K562 (cell line): ENCODE data around the gene PRRC2A. TPM values are rescaled to one million over a fixed set of nuclear protein-coding genes. Genes with fewer than 3 reads are reported as not detected.

Source experiments
- CEBPG ChIP-seq, 3 experiments: fragments of 200-800 bp in 1 of 3; sonication (Bioruptor generic) in 1 of 3; sonication (generic) in 1 of 3; formaldehyde crosslinking in 1 of 3; IDR thresholded peaks in 2 of 3; conservative IDR thresholded peaks in 1 of 3; 2 replicates each; pipeline versions ENCODE4 v1.6.1 to v1.8.0; 2016 to 2022; ENCODE audit warnings: missing compliant biosample characterization in 2 of 3, missing genetic modification characterization in 2 of 3, mild to moderate bottlenecking in 1 of 3, missing genetic modification reagents in 1 of 3
- MTA3 ChIP-seq: fragments of 450-650 bp; formaldehyde crosslinking; IDR thresholded peaks from 2 replicates; pipeline ENCODE4 v1.6.1; 2017; ENCODE audit warnings: mild to moderate bottlenecking, borderline replicate concordance
- SRSF1 ChIP-seq: fragments of 200-400 bp; formaldehyde crosslinking; IDR thresholded peaks from 2 replicates; pipeline ENCODE4 v1.6.1; 2017; ENCODE audit warnings: mild to moderate bottlenecking, low read depth, low read length, moderate library complexity
- STAG1 ChIP-seq: sonication (generic); formaldehyde crosslinking; IDR thresholded peaks from 2 replicates; pipeline ENCODE4 v1.5.0; 2020; ENCODE audit warnings: missing genetic modification reagents, borderline replicate concordance
- TAF7 ChIP-seq: fragments of 450-650 bp; IDR thresholded peaks from 2 replicates; pipeline ENCODE4 v1.6.1; 2016; ENCODE audit warnings: missing genetic modification characterization, missing compliant biosample characterization
- TCF7 ChIP-seq: sonication (generic); IDR thresholded peaks from 2 replicates; pipeline ENCODE4 v1.6.1; 2016; ENCODE audit warnings: antibody characterized with exemption, borderline replicate concordance
- ZNF212 ChIP-seq: fragments of 450-650 bp; formaldehyde crosslinking; IDR thresholded peaks from 2 replicates; pipeline ENCODE4 v1.4.0; 2020; ENCODE audit warnings: mild to moderate bottlenecking
- ZNF263 ChIP-seq: sonication (generic); formaldehyde crosslinking; IDR thresholded peaks from 2 replicates; pipeline ENCODE4 v1.8.0; 2022; ENCODE audit warnings: mild to moderate bottlenecking, missing genetic modification reagents, borderline replicate concordance
- ZNF384 ChIP-seq: IDR thresholded peaks from 2 replicates; pipeline ENCODE4 v1.6.1; 2012; ENCODE audit warnings: low read depth, low read length, improper control_type of control experiment
- ZNF644 ChIP-seq: fragments of 200-800 bp; sonication (Bioruptor generic); IDR thresholded peaks from 2 replicates; pipeline ENCODE4 v1.6.1; 2016; ENCODE audit warnings: low read depth, missing genetic modification characterization, missing compliant biosample characterization
- ZNF785 ChIP-seq: fragments of 250-450 bp; sonication (Bioruptor Pico); IDR thresholded peaks from 2 replicates; pipeline ENCODE4 v1.4.0; 2020; ENCODE audit warnings: mild to moderate bottlenecking
- ZSCAN29 ChIP-seq: fragments of 450-650 bp; IDR thresholded peaks from 2 replicates; pipeline ENCODE4 v1.6.1; 2017
- polyA plus RNA-seq, 8 experiments: library from polyadenylated mRNA; depleted of rRNA in 4 of 8; stranded (reverse) in 5 of 8; unstranded in 3 of 8; fragments of >200 nt; fragmentation: Nextera tagmentation in 2 of 8; fragmentation: Illumina TruSeq in 1 of 8; extraction: Ambion mirVana in 2 of 8; extraction: Trizol in 1 of 8; gene quantifications; 2 replicates each; pipeline versions ENCODE4 v1.2.1 to v1.2.3, GENCODE V29; 2011 to 2014; ENCODE audit warnings: inconsistent platforms in 1 of 8, missing spikeins in 1 of 8
- total RNA-seq, 7 experiments: library from RNA; depleted of rRNA in 6 of 7; stranded (reverse); fragments of >200 nt in 6 of 7; fragmentation: Illumina TruSeq in 2 of 7; extraction: Trizol in 2 of 7; gene quantifications; 2 replicates each; pipeline versions ENCODE4 v1.2.1 to v1.2.3, GENCODE V29; 2011 to 2021; ENCODE audit warnings: low replicate concordance in 1 of 7
- TF ChIP-seq, protein P1 (sequence below): fragments of 450-650 bp; IDR thresholded peaks from 2 replicates; pipeline ENCODE4 v1.7.1; 2018; ENCODE audit warnings: mild to moderate bottlenecking, low read depth; ENCODE audit not compliant: partially characterized antibody
- TF ChIP-seq, protein P2 (sequence below): fragments of 450-650 bp; IDR thresholded peaks from 2 replicates; pipeline ENCODE4 v1.6.1; 2016; ENCODE audit warnings: mild to moderate bottlenecking, moderate library complexity

The PRRC2A gene
- total and polyA plus RNA-seq, 9 of the 15 experiments (the other 6 are each of a cell fraction or from before 2014, with no cell fraction given): 1.0 to 332 (median 63.0) TPM

DNA sequence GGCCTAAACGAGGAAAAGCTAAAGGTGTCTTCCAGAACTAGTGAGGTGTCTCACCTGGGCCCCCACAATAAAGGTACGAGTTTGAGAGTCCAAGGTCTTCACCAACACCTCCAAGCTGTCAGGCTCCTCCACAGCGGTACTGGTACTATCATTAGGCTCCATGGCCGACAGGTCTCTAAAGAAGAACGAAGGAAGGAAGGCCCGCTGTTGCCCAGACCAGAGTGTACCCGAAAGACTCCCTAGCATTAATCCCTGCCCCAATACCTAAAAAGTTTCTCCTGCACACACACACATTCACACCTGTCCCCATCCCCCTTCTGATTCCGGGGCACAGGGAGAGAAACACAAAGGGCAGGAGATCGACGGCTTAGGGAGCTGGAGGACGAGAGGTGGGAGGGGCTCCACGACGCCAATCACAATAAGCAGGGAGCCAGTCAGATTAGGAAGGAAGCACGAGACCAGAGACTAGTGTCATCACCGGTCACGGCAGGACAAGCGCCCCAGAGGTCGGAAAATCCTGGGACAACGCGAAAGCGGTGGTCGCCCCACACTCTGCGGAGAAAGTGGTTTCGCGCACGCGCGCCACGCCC is 31.2 kb downstream of the PRRC2A start (continued):
- TF ChIP-seq, protein P1, sequence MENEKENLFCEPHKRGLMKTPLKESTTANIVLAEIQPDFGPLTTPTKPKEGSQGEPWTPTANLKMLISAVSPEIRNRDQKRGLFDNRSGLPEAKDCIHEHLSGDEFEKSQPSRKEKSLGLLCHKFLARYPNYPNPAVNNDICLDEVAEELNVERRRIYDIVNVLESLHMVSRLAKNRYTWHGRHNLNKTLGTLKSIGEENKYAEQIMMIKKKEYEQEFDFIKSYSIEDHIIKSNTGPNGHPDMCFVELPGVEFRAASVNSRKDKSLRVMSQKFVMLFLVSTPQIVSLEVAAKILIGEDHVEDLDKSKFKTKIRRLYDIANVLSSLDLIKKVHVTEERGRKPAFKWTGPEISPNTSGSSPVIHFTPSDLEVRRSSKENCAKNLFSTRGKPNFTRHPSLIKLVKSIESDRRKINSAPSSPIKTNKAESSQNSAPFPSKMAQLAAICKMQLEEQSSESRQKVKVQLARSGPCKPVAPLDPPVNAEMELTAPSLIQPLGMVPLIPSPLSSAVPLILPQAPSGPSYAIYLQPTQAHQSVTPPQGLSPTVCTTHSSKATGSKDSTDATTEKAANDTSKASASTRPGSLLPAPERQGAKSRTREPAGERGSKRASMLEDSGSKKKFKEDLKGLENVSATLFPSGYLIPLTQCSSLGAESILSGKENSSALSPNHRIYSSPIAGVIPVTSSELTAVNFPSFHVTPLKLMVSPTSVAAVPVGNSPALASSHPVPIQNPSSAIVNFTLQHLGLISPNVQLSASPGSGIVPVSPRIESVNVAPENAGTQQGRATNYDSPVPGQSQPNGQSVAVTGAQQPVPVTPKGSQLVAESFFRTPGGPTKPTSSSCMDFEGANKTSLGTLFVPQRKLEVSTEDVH: no peak
- peak; percentile 26; the same call in 1 of the 2 replicates for TF ChIP-seq ZNF263 (CRISPR knock-in tag)
- no peak for TF ChIP-seq ZNF644 (tag)
- TF ChIP-seq MTA3: peak; percentile 13; the same call in 1 of the 2 replicates
- no peak for TF ChIP-seq ZNF785 (CRISPR knock-in tag)
- TF ChIP-seq ZNF212 (CRISPR knock-in tag): no peak
- TF ChIP-seq TAF7 (tag): peak; percentile 67; the same call in 1 of the 2 replicates
- no peak for TF ChIP-seq ZSCAN29
- TF ChIP-seq STAG1: no peak
- TF ChIP-seq, protein P2, sequence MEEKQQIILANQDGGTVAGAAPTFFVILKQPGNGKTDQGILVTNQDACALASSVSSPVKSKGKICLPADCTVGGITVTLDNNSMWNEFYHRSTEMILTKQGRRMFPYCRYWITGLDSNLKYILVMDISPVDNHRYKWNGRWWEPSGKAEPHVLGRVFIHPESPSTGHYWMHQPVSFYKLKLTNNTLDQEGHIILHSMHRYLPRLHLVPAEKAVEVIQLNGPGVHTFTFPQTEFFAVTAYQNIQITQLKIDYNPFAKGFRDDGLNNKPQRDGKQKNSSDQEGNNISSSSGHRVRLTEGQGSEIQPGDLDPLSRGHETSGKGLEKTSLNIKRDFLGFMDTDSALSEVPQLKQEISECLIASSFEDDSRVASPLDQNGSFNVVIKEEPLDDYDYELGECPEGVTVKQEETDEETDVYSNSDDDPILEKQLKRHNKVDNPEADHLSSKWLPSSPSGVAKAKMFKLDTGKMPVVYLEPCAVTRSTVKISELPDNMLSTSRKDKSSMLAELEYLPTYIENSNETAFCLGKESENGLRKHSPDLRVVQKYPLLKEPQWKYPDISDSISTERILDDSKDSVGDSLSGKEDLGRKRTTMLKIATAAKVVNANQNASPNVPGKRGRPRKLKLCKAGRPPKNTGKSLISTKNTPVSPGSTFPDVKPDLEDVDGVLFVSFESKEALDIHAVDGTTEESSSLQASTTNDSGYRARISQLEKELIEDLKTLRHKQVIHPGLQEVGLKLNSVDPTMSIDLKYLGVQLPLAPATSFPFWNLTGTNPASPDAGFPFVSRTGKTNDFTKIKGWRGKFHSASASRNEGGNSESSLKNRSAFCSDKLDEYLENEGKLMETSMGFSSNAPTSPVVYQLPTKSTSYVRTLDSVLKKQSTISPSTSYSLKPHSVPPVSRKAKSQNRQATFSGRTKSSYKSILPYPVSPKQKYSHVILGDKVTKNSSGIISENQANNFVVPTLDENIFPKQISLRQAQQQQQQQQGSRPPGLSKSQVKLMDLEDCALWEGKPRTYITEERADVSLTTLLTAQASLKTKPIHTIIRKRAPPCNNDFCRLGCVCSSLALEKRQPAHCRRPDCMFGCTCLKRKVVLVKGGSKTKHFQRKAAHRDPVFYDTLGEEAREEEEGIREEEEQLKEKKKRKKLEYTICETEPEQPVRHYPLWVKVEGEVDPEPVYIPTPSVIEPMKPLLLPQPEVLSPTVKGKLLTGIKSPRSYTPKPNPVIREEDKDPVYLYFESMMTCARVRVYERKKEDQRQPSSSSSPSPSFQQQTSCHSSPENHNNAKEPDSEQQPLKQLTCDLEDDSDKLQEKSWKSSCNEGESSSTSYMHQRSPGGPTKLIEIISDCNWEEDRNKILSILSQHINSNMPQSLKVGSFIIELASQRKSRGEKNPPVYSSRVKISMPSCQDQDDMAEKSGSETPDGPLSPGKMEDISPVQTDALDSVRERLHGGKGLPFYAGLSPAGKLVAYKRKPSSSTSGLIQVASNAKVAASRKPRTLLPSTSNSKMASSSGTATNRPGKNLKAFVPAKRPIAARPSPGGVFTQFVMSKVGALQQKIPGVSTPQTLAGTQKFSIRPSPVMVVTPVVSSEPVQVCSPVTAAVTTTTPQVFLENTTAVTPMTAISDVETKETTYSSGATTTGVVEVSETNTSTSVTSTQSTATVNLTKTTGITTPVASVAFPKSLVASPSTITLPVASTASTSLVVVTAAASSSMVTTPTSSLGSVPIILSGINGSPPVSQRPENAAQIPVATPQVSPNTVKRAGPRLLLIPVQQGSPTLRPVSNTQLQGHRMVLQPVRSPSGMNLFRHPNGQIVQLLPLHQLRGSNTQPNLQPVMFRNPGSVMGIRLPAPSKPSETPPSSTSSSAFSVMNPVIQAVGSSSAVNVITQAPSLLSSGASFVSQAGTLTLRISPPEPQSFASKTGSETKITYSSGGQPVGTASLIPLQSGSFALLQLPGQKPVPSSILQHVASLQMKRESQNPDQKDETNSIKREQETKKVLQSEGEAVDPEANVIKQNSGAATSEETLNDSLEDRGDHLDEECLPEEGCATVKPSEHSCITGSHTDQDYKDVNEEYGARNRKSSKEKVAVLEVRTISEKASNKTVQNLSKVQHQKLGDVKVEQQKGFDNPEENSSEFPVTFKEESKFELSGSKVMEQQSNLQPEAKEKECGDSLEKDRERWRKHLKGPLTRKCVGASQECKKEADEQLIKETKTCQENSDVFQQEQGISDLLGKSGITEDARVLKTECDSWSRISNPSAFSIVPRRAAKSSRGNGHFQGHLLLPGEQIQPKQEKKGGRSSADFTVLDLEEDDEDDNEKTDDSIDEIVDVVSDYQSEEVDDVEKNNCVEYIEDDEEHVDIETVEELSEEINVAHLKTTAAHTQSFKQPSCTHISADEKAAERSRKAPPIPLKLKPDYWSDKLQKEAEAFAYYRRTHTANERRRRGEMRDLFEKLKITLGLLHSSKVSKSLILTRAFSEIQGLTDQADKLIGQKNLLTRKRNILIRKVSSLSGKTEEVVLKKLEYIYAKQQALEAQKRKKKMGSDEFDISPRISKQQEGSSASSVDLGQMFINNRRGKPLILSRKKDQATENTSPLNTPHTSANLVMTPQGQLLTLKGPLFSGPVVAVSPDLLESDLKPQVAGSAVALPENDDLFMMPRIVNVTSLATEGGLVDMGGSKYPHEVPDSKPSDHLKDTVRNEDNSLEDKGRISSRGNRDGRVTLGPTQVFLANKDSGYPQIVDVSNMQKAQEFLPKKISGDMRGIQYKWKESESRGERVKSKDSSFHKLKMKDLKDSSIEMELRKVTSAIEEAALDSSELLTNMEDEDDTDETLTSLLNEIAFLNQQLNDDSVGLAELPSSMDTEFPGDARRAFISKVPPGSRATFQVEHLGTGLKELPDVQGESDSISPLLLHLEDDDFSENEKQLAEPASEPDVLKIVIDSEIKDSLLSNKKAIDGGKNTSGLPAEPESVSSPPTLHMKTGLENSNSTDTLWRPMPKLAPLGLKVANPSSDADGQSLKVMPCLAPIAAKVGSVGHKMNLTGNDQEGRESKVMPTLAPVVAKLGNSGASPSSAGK: no peak
- no peak; the same call in 1 of the 2 replicates for TF ChIP-seq CEBPG (CRISPR knock-in tag; IDR thresholded peaks at IDR 0.05)
- TF ChIP-seq CEBPG (tag; conservative IDR thresholded peaks at IDR 0.05 in 1 of 2, IDR thresholded peaks at IDR 0.05 in 1 of 2): 0 out of 4 replicates have a peak, but pooled peaks of 1 of the 2 experiments have one; percentile 18
- no peak for TF ChIP-seq SRSF1
- no peak for TF ChIP-seq ZNF384
- TF ChIP-seq TCF7: no peak
